Activated naive CD8-positive, alpha-beta T cell treated with anti-CD3 and anti-CD28 coated beads, Interleukin-2, amount 10 ng/mL, durations not matched to agents 7 days and 5 days (primary cell): ENCODE measurements around the gene MS4A4E. TPM values are rescaled to one million over a fixed set of nuclear protein-coding genes. Genes with fewer than 3 reads are reported as not detected.

Experiments used
- ATAC-seq: fragments of 150-1000 bp; cut with Tn5 transposase; one replicate; pipeline ENCODE4 v1.10.0; 2021; ENCODE audit warnings: low read depth, moderate library complexity
- POLR2A ChIA-PET: fragments of 350-600 bp; sonication (Branson Sonifier 250); formaldehyde crosslinking; loops from one replicate; lab custom pipeline; 2021; ENCODE audit warnings: antibody characterized with exemption; lab: Charles Lee
- DNase-seq: peaks from one replicate; pipeline ENCODE4 v3.0.0; 2021
- H3K27ac Mint-ChIP-seq: one replicate; pipeline ENCODE4 v1.8.0; 2022; ENCODE audit warnings: mild to moderate bottlenecking, mixed read lengths
- H3K27me3 Mint-ChIP-seq: one replicate; pipeline ENCODE4 v1.8.0; 2022; ENCODE audit warnings: mild to moderate bottlenecking, moderate library complexity, mixed read lengths
- H3K36me3 Mint-ChIP-seq: one replicate; pipeline ENCODE4 v1.8.0; 2021; ENCODE audit warnings: mild to moderate bottlenecking, mixed read lengths
- H3K4me1 Mint-ChIP-seq: one replicate; pipeline ENCODE4 v1.8.0; 2021; ENCODE audit warnings: mixed read lengths
- H3K4me3 Mint-ChIP-seq: one replicate; pipeline ENCODE4 v1.8.0; 2022; ENCODE audit warnings: mild to moderate bottlenecking, moderate library complexity, mixed read lengths
- H3K9me3 Mint-ChIP-seq: one replicate; pipeline ENCODE4 v1.8.0; 2021; ENCODE audit warnings: mixed read lengths
- total RNA-seq, 2 experiments: library from RNA; stranded (reverse); gene quantifications; one replicate each; pipeline ENCODE4 v1.2.3, GENCODE V29; 2021

MS4A4E gene
- total RNA-seq, 2 experiments from 2014 or later: not detected

GRCh38 chr11:60183591-60184205 lies 59.2 kb downstream of the MS4A4E start:
- no peak for ATAC-seq
- Mint-ChIP-seq H3K4me1 (peaks cover 2% of the 10 kb centered on the region), H3K36me3 (no peaks in the 10 kb centered on the region), H3K9me3 (peaks cover 1% of the 10 kb centered on the region), H3K27me3 (peaks cover 8% of the 10 kb centered on the region), H3K4me3 (no peak overlapping the region), H3K27ac (no peak overlapping the region)
- DNase-seq: no peak
- POLR2A ChIA-PET: no interaction called here

- Mint-ChIP-seq H3K27me3 (peaks cover 6% of the 10 kb centered on the region), H3K4me1 (peaks cover 2% of the 10 kb centered on the region), H3K9me3 (peaks cover 1% of the 10 kb centered on the region), H3K4me3 (no peak within 1 kb of the TSS), H3K27ac (no peak within 1 kb of the TSS), H3K36me3 (no peaks in the 10 kb centered on the region)
- POLR2A ChIA-PET: no interaction called here
- DNase-seq: no peak
- ATAC-seq: no peak
These were observed 60.2 kb downstream of the MS4A4E start, which contains the start of gene MS4A6A for GRCh38 chr11:60182541-60183330. Gene MS4A6A (minus strand): TSS chr11:60183083. CDS start chr11:60181727, 1,356 bp downstream.

DNA sequence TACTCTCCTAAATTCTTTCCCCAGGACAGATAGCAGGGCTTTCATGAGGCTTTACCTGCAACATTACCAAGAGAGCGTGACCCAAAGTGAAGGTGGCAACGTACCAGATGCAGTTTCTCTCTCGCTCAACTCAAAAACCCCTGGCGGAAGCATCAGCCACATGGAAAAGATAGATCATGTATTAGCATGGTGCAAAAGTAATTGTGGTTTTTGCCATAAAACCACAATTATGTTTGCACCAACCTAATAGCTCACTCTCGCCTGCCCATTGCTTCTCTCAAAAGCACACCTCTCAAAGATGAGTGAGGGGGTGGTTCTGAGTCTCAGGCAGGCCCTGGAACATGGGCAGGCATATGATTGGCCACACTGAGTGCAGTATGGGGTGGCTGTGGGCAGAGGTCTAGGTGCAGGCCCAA lies 67.1 kb downstream of the MS4A4E start:
- POLR2A ChIA-PET: no interaction called here
- ATAC-seq (no peak), DNase-seq (no peak)
- H3K9me3 Mint-ChIP-seq: no peaks in the 10 kb centered on the region
- H3K27me3 Mint-ChIP-seq: peaks cover 5% of the 10 kb centered on the region
- H3K4me3 Mint-ChIP-seq: no peak overlapping the region
- H3K36me3 Mint-ChIP-seq: no peaks in the 10 kb centered on the region
- H3K4me1 Mint-ChIP-seq: no peaks in the 10 kb centered on the region
- no peak overlapping the region for H3K27ac Mint-ChIP-seq

DNA sequence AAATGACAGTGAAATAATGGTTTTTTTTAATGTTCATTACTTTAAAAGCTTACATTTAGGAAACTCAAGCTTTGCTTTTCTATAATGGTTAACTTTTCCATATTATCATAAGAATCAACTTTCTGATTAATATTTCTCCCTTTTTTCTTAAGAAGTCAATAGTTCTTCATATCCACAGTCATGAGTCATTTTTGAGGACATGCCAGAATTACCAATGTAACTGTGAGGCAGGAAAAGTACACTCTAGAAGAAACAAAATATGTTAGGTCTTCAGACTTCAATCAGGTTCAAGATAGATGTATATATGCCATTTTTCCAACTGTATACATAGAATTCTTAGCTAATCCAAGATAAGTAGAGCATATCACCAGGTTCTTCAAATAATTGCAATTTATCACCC lies 70.9 kb downstream of the MS4A4E start:
- no peak overlapping the region for H3K27ac Mint-ChIP-seq
- H3K27me3 Mint-ChIP-seq: peaks cover 5% of the 10 kb centered on the region
- no peaks in the 10 kb centered on the region for H3K4me1 Mint-ChIP-seq
- no peaks in the 10 kb centered on the region for H3K36me3 Mint-ChIP-seq
- no peak for ATAC-seq
- H3K9me3 Mint-ChIP-seq: peaks cover 8% of the 10 kb centered on the region
- no peak for DNase-seq
- H3K4me3 Mint-ChIP-seq: no peak overlapping the region
- POLR2A ChIA-PET: no interaction called here

DNA sequence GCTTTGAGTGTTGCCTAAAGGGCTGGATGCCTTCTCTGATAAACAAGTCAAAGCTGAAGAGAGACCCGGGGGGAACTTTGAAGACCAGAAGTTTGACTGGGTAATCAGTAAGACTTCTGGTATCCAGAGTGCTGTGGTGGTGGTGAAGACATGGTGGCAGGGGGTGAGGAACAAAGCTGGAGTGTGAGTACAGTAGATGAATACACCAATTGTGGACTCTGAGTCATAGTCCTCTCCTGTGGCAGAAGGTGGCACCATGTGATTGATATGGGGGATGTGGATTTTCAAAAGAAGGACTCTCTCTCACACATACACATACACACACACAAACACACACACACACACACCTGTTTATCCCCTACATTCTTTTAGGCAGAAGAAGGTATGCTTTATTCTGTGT lies 72.4 kb downstream of the MS4A4E start:
- Mint-ChIP-seq H3K4me1 (no peaks in the 10 kb centered on the region), H3K9me3 (peaks cover 9% of the 10 kb centered on the region), H3K27me3 (peaks cover 6% of the 10 kb centered on the region), H3K4me3 (no peak overlapping the region), H3K36me3 (no peaks in the 10 kb centered on the region), H3K27ac (no peak overlapping the region)
- DNase-seq (no peak), ATAC-seq (no peak)
- POLR2A ChIA-PET: no interaction called here

DNA sequence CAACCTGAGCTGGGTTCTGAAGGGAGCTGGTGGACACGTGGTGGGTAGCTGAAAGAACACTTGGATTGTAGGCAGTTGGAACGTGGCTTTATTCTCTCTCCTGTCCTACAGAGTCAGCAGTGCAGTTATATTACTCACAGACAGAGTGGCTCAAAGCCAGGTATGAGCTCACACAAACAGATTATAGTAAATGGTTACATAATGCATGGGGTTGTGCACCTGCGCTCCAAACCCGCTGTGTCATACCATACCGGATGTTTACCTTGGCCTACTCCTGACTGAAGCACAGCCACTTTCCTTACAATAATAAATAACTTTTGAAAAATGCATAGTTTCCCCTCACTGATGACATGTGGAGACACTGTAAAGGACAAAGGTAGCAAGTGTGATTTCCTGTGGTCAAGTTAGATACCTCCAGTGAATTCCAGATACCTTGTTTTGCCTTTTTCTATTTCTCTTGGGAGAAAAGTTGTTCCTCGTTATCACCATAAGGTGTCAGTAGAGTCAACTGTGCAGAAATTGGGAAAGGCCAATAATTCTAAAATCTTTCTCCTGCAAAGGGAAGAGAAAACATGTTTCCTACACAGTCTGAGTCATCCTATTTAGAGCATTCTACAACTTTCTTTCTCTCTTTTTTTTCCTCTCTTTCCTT lies 73.5 kb downstream of the MS4A4E start:
- POLR2A ChIA-PET: no interaction called here
- ATAC-seq: no peak
- H3K9me3 Mint-ChIP-seq: peaks cover 9% of the 10 kb centered on the region
- H3K4me3 Mint-ChIP-seq: no peak overlapping the region
- H3K27ac Mint-ChIP-seq: no peak overlapping the region
- no peaks in the 10 kb centered on the region for H3K4me1 Mint-ChIP-seq
- no peak for DNase-seq
- peaks cover 6% of the 10 kb centered on the region for H3K27me3 Mint-ChIP-seq
- no peaks in the 10 kb centered on the region for H3K36me3 Mint-ChIP-seq

DNA sequence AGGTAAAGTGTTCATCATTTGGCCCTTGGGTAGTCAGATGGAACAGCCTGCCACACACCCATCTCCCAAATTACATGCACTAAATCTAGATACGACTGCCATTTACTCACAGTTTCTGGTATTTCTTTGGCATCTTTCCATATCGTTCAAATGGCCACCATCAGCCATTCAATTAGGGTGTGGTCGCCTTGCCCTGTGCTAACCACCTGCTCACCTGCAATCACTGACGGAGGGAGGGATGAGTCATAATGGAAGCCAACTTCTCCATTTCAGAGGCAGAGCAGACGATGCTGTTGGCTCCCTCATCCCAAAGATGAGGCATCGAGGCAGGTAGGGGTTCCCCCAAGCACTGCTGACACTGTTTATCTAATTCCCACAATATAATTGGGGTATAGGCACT lies 74.6 kb downstream of the MS4A4E start:
- peaks cover 9% of the 10 kb centered on the region for H3K9me3 Mint-ChIP-seq

GRCh38 chr11:60165951-60166350 lies 77.0 kb downstream of the MS4A4E start:
- Mint-ChIP-seq H3K27me3 (peaks cover 2% of the 10 kb centered on the region), H3K4me3 (no peak overlapping the region), H3K4me1 (no peaks in the 10 kb centered on the region), H3K9me3 (peaks cover 9% of the 10 kb centered on the region), H3K27ac (no peak overlapping the region), H3K36me3 (no peaks in the 10 kb centered on the region)
- DNase-seq (no peak), ATAC-seq (no peak)
- POLR2A ChIA-PET: no interaction called here

More for the DNA sequence above, 74.6 kb downstream of the MS4A4E start:
- Mint-ChIP-seq H3K36me3 (no peaks in the 10 kb centered on the region), H3K27me3 (peaks cover 3% of the 10 kb centered on the region), H3K27ac (no peak overlapping the region), H3K4me3 (no peak overlapping the region), H3K4me1 (no peaks in the 10 kb centered on the region)
- no peak for ATAC-seq
- DNase-seq: no peak
- POLR2A ChIA-PET: interaction anchor here (0.6 kb wide), 1 partner anchor 441 kb away, joined by 4 read pairs; no protein-coding TSS in a partner anchor

DNA sequence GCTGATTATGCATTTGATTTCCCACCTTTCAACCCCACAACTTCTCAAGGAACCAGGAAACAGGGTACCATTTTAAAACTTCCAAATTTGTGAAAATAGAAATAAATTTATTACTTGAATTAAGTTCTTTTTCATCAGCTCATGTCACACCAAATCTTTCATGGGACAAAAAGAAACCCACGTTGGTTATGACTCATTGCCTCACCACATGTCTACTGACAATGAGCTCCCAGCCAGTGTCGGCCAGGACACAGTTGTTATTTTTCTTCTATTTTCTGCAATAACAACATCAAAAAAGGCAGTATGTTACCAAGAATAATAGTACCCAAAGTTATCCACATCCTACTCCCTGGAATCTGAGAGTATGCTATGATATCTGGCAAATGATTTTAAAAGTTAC lies 77.4 kb downstream of the MS4A4E start:
- Mint-ChIP-seq H3K4me1 (no peaks in the 10 kb centered on the region), H3K9me3 (peaks cover 9% of the 10 kb centered on the region), H3K27me3 (peaks cover 2% of the 10 kb centered on the region), H3K36me3 (no peaks in the 10 kb centered on the region), H3K27ac (no peak overlapping the region), H3K4me3 (no peak overlapping the region)
- POLR2A ChIA-PET: no interaction called here
- no peak for ATAC-seq
- DNase-seq: no peak

DNA sequence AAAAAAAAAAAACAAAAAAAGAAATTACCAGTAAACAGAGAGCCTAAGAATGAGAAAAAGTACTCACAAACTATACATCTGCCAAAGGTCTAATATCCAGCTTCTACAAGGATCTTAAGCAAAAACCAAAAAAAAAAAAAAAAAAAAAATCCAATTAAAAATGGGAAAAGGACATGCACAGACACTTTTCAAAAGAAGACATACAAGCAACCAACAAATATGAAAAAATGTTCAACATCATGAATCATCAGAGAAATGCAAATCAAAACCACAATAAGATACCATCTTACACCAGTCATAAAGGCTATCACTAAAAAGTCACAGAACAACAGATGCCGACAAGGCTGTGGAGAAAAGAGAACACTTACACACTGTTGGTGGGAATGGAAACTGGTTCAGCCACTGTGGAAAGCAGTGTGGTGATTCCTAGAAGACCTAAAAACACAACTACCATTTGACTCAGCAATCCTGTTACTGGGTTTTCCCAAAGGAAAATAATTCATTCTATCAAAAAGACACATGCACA lies 78.3 kb downstream of the MS4A4E start:
- Mint-ChIP-seq H3K27me3 (peaks cover 2% of the 10 kb centered on the region), H3K36me3 (no peaks in the 10 kb centered on the region), H3K4me3 (no peak overlapping the region), H3K9me3 (peaks cover 6% of the 10 kb centered on the region), H3K4me1 (no peaks in the 10 kb centered on the region), H3K27ac (no peak overlapping the region)
- POLR2A ChIA-PET: no interaction called here
- ATAC-seq (no peak), DNase-seq (no peak)

- DNase-seq: no peak
- Mint-ChIP-seq H3K36me3 (no peaks in the 10 kb centered on the region), H3K9me3 (no peaks in the 10 kb centered on the region), H3K27me3 (peaks cover 7% of the 10 kb centered on the region), H3K4me3 (no peak overlapping the region), H3K4me1 (no peaks in the 10 kb centered on the region), H3K27ac (no peak overlapping the region)
- POLR2A ChIA-PET: no interaction called here
- no peak for ATAC-seq
These were observed 81.2 kb downstream of the MS4A4E start for GRCh38 chr11:60161766-60162165.

DNA sequence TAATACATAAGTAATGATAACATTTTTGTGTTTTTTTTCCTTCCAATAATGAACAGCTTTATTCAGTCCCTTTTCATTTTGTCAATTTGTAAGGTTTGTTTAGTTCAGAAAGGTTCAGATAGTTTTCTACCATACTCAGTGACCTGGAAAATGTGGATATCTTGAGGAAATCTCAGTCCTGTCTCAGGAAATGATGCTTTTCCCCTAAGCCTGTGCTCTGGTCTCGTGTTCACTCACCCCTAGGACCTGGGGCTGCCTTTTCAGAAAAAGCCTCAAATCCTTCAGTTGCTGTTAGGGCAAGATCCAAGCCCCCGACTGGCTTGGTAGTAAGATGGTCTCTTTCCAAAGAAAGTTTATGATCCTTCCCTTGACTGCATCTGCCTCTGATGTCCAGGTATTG lies 81.8 kb downstream of the MS4A4E start:
- Mint-ChIP-seq H3K36me3 (no peaks in the 10 kb centered on the region), H3K4me1 (peaks cover 2% of the 10 kb centered on the region), H3K27me3 (peaks cover 5% of the 10 kb centered on the region), H3K9me3 (no peaks in the 10 kb centered on the region), H3K4me3 (no peak overlapping the region), H3K27ac (no peak overlapping the region)
- DNase-seq: no peak
- ATAC-seq: no peak
- POLR2A ChIA-PET: no interaction called here

DNA sequence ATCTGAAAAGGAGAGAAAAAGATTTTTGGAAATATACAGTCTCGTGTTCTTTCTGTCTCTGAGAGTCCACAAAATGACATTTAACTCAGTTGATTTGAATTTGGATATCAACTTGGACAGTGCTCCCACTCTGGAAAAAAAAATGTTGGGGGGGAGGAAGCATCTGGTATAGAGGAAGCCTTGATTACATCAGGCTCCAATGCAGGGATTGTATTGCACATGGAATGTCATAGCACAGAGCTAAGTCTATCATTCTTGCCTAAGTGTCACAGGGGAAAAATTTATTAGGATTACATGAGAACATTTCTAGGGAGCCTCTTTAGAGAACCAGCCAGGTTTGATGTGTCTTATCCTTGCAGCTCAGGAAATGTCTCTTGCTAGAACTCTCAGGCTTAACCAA lies 83.1 kb downstream of the MS4A4E start:
- no peak for DNase-seq
- Mint-ChIP-seq H3K9me3 (no peaks in the 10 kb centered on the region), H3K27ac (no peak overlapping the region), H3K4me1 (peaks cover 4% of the 10 kb centered on the region), H3K4me3 (no peak overlapping the region), H3K27me3 (peaks cover 5% of the 10 kb centered on the region), H3K36me3 (no peaks in the 10 kb centered on the region)
- POLR2A ChIA-PET: no interaction called here
- no peak for ATAC-seq
